NCI-H187 treated with DMSO at 0.1 percent for 48 hours (cell line): ENCODE results near the gene NLRP10.
"Not testable (repeated sequence)": the region's sequence is repeated elsewhere in the genome, so short reads cannot be mapped to it uniquely, and the experiment has no call there.

Experiments used
- DNase-seq: peaks from one replicate; lab custom pipeline; 2025; lab: John Stamatoyannopoulos, UW

NLRP10 gene, protein sequence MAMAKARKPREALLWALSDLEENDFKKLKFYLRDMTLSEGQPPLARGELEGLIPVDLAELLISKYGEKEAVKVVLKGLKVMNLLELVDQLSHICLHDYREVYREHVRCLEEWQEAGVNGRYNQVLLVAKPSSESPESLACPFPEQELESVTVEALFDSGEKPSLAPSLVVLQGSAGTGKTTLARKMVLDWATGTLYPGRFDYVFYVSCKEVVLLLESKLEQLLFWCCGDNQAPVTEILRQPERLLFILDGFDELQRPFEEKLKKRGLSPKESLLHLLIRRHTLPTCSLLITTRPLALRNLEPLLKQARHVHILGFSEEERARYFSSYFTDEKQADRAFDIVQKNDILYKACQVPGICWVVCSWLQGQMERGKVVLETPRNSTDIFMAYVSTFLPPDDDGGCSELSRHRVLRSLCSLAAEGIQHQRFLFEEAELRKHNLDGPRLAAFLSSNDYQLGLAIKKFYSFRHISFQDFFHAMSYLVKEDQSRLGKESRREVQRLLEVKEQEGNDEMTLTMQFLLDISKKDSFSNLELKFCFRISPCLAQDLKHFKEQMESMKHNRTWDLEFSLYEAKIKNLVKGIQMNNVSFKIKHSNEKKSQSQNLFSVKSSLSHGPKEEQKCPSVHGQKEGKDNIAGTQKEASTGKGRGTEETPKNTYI

DNA sequence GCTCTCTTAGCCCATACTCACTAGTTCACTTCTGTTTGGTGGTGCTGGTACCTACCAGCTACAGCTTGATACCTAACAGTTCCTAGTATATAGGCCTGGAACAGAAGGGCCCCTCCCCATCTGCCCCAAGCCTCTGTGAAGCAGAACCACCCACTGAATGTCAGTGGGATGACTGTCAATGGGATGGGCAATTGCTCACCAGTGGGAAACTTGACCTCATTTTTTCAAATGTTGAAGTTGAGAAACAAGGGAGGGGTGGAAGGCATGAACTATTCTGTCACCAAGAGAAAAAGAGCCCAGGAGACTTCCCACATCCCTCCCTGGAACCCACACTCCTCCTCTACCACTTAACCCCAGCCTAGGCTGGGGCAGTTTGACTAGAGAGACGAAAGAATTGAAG lies at the start of gene NLRP10:
TSS of gene NLRP10 (minus strand) at position 62 of the 400 bp plus-strand sequence. CDS start 1,952 bp downstream, outside the sequence.
- DNase-seq, result no peak

DNA sequence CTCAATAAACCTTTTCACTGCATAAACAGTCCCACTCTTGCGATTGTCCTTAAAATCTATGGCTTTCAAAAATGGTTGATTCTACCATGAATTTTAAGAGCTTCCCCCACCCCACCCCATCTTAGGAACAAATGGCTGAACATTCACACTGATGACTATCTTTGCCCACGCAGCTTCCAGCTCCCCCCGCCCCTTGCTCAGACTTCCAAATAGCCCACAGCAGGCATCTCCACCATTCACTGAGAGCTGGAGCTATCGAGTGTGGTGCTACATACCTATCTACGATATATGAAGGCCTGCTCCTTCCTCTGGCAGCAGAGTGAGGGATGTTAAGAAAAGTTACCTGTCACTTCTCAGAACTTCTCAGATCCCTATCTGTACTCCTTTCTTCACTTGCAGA lies 48.6 kb upstream of the NLRP10 start:
- no peak for DNase-seq

DNA sequence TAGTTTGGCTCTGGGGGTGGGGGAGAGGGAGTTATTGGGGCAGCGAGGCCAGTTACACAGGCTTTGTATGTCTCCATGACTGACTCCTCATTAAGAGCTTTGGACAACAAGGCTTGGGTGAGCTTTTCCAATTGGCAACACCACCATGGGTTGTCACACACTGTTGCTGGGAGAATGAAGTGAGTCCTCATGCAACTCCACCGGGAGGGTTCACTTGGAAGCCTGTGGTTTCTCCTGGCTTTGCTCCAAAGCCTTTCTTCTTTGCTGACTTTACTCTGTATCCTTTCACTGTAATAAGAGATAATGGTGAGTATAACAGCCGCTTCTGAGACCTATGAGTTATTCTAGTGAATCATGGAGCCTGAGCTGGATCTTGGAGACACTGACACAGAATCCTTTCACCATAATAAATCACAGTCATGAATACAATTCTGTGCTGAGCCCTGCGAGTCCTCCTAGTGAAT lies 46.8 kb upstream of the NLRP10 start:
- no peak for DNase-seq

DNA sequence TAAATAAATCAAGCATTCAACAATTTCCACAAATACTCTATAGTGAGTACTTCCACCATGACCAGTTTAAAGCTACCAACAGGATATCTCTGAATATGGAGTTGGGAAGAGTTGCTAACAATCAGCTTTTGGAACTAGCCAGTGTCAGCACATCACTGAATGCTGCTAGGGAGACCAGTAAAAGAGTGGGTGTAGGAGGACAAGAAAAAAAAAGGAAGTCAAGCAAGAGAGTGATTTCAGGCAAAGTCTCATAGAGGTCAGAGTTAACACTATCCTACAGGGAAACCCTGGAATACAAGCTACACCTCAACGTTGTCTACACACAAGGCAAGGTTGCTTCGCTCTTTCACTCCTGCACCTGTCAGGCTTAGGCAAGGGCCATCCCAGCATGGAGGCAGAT lies 46.1 kb upstream of the NLRP10 start:
- DNase-seq, result no peak

DNA sequence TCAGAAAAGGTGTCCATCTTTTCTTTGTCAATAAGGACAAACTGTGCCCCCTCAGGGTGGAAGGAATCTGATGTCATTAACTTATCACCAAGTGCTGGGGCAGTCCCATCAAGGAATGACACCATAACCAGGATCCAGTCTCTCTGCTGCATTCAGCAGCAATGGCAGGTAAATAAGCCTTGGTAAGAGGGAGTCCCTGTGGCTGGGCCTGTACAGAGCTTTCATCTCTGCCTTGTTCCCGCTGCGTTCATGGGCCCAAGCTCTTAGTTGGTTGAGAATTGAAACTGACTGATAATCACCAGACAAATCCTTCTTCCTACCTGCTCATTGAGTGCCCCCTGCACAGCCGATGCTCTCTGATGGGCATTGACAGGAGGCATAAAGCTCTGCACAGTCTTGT lies 44.6 kb upstream of the NLRP10 start:
- no peak for DNase-seq

DNA sequence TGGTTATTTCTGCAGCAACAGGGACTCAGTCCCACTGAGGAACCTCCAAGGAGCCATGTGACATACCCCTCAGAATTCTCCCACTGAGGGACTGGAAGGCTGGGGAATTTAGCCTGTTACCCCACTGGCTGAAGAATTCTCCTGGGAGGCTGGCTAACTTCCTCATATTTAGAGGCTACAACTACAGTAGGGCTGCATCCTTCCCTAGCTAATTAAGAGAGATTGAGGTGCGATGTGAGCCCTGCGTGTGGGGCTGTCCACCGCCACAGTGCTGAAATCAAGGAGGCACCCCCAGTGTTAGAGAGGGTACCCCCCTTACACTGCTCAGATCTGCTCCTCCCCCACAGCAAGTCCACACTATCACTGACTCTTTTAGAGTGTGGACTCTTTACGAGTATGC lies 43.0 kb upstream of the NLRP10 start:
- no peak for DNase-seq

DNA sequence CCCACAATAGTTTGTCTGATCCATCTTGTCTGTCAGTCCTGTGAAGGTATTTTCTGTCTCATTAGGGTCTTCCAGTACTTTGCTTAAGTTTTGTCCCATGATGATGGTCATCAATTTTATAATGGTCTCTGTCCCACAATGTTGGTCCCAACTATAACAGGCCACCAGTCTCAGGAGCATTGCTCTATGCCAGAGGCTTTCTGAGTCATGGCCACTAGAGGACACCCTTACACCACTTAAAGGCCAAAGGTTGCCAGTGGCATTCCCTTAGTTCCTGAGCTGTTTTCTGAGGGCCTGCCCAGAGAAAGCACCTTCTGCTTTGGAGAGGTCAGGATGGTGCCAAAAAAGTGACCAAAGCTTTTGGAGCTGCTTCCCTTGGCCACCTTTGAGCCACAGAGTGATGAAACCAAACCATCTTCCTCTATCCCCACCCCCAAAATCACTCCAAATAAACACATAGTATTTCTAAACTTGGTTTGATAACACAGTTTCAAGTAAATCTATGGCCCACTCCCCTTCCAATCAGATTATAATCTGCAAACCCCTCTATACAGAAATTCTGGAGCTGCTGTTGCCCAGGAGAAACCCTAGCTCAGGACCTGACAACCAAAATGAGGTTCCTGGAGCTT lies 41.2 kb upstream of the NLRP10 start:
- DNase-seq, result peak; percentile 26

DNA sequence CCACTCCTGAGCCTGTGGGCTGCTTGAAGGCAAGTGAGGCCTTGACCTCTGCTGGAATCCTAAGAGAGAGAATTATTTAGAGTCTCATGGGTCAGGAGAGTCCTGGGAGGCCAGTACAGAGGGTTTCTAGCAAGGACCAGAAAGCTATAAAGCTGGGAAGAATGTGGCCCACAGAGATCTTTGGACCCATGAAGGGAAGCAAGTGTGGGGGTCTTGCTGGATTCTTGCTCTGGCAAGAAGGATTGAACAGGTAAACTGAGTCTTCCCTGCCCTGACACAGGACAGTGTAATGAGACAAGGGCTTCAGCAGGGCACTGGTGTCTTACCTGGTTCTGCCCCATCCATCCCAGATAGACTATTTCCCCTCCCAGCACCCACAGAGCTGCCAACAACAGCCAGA lies 40.3 kb upstream of the NLRP10 start:
- DNase-seq, result no peak

DNA sequence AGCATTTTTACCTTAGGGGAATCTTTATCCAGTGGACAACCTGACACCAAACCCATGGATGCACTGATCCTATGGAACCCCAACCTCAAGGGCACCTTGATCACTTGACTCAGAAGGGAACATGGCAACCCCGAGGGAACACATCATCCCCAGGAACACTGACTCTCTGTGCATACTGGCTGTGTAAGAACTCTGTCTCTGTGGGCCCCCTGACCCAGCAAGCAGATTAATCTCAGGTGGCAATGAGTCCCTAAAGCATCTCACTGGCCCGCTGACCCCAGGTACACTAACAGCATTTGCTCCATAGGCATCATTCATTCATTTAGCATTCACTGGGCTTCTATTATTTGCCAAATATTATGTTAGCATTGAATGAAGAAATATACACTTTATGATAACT lies 38.8 kb upstream of the NLRP10 start:
- DNase-seq, result no peak

DNA sequence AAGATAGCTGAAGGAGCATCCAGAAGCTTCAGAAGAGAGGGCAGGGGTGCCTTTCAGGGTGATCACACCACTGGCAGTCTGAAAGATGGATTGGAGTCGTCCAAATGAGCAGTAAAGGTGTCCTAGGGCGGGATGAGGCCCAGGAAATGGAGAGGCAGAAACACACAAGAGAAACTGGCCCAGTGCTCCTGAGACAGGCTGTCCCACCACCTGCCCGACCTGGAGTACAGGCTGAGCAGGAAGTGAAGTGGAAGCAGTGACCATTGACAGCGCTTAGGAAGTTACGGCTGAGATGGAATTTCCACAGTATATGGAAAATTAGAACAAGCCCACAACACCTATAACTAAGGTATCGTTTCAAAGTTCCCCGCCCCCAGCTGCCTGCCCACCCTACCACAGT lies 37.9 kb upstream of the NLRP10 start:
- DNase-seq, result no peak

DNA sequence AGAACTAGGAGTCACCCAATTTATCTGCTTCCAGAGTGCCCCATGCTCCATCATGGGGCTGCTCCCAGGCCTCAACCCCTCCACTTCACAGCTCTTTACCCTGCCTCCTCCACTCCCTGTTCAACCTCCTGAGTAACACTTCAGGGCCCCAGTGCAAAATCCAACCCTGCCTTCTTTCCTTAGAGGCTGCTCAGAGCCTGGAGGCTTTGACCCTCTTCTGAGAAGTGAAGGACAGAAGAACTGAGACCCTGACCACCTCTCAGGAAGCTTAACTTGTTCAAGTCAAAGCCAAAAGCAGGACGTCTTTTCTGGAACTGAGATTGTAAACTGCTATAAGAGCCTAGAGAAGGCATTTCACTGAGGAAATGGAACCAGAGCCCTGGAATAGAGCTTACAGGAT lies 37.4 kb upstream of the NLRP10 start:
- no peak for DNase-seq

DNA sequence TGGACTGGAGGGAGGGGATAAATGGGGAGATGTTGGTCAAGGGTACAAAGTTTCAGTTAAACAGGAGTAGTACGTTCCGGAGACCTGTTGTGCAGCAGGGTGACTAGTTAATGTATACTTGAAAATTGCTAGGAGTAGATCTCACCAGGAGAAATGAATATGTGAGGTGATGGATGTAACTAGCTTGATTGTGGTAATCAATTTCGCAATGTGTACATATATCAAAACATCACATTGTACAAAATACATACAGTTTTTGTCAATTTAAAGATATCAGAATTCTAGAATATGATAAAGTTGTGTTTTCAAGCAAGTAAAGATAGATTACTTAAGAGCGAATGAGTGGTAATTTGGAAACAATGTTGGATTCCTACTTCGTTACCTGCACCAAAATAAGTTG lies 35.1 kb upstream of the NLRP10 start:
- DNase-seq, result no peak

DNA sequence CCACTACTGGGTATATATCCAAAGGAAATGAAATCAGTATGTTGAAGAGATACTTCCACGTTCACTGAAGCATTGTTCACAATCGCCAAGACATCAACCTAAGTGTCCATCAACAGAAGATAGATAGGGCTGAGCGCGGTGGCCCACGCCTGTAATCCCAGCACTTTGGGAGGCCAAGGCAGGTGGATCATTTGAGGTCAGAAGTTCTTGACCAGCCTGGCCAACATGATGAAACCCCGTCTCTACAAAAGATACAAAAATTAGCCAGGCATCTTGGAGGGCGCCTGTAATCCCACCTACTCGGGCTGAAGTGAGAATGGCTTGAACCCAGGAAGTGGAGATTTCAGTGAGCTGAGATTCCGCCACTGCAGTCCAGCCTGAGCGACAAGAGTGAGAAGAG lies 34.5 kb upstream of the NLRP10 start:
- DNase-seq, result no peak

DNA sequence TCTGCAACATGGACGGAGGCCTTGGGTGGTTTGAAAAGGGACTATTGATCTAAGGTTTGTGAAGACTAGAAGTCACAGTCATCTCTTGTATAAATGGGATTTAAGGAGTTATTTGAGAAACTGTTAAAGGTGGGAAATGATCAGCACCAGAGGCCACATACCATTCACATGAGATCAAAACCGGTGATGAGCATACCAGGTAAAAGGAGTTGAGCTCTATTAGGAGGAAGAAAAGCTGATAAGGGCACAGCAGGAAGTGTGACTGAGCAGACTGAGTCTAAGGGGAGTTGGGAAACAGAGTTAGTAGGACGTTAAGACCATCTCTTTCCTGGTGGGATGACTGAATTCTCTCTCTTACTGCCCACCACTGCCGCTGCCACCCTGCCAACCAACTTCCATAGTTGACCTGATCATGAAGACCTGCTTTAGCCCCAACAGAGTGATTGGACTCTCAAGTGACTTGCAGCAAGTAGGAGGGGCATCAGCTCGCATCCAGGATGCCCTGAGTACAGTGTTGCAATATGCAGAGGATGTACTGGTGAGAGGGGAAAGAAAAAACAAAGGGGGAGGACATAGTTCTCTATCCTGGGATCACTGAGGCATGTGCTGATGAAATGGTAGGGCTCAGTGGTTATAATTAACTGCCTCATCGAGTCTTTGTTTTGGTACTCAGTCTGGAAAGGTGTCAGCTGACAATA lies 29.5 kb upstream of the NLRP10 start:
- DNase-seq, result no peak

DNA sequence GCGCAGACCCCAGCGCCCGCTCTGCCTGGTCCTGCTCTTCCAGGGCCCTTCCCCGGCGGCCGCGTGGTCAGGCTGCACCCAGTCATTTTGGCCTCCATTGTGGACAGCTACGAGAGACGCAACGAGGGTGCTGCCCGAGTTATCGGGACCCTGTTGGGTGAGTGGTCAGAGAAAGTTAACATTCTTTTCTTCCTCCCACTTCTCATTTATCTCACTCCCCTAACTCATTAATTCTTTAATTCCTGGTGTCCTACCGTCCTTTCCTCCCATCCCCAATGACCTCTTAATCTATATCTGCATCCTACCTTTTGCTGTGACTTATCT lies 22.3 kb upstream of the NLRP10 start:
- DNase-seq, result not testable (repeated sequence)

DNA sequence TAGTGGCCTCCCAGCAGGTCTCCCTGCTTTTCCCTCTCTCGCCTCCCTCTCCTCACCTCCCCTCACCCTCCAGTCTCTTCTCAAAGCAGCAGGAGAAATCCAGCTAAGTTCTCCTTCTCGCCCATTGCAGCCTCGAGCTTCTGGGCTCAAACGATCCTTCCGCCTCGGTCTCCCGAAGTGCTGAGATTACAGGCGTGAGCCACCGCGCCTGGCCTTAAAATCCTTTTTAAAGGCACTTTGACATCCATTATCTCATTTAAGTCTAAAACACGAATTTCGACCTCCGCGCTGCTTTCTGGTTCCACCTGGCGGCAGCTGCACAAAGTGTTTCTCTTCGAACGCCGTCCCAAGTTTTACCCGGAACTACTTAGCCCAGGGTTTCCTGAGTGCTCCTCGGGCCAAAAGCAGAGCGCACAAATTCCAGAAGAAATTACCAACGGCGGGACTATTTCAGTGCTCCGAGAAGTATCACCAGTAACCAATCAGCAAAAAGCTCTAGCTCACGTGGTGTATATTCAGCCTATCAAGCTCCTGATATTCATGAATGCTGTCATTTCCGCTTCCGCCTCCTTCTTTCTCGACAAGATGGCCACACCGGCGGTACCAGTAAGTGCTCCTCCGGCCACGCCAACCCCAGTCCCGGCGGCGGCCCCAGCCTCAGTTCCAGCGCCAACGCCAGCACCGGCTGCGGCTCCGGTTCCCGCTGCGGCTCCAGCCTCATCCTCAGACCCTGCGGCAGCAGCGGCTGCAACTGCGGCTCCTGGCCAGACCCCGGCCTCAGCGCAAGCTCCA lies 21.7 kb upstream of the NLRP10 start, which contains the start of gene EIF3F:
TSS of gene EIF3F (plus strand) at position 570 of the 792 bp plus-strand sequence. CDS start at position 586, 16 bp downstream.
- peak; percentile 98 for DNase-seq

DNA sequence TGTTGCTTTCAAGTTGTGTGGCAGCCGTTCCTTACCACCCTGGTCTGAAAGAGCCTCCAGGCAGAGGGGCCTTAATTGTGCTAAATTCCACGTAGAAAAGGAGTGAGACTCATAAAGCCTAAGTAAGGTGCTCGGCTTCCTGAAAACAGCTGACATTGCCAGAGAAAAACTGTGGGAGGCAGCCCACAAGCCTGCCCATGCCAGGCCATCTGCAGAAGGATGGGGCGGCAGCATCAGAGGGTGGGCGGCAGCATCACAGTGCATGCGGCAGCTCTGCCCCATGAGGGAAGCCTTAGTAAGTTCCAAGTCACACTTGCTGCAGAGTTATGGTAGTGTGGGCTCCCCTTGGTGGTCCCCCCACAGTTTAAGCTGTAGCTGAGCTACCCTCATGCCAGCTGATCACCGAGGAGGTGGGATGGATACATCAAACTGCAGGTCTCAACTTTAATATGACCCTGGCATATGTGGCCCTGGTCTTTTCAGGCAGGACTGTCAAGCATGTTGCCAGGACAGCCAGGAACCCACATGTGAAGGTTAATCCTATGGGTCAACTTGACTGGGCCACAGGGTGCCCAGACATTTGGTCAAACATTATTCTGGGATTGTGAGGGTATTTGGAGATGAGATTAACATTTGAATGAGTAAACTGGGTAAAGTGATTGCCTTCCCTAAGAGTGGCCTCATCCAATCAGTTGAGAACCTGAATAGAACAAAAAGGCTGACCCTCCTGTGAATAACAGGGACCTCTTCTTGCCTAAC lies 18.8 kb upstream of the NLRP10 start:
- DNase-seq, result no peak

DNA sequence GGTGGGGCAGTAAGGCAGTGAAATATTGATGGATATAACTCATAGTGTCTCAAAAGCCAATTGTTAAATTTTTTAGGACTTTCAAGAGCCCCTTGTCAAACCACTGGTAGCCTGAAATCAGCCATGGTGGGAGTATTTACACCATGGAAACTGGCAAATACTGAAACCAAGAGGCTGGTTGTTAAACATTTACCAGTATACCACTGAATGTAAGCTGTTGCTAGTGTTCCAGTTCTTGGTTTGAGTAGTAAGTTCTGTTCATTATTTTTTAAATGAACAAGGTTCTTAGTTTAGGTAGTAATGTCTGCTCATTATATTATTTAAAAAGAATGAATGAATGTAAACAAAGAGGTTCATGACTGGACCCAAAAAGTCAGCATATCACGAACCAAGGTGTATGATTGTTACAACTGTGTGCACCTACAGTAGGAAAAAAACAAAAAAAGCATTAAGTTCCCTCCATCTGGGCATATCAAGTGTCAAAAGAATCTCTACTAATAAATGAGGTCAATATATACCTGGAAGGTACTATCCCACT lies 17.4 kb upstream of the NLRP10 start:
- no peak for DNase-seq

DNA sequence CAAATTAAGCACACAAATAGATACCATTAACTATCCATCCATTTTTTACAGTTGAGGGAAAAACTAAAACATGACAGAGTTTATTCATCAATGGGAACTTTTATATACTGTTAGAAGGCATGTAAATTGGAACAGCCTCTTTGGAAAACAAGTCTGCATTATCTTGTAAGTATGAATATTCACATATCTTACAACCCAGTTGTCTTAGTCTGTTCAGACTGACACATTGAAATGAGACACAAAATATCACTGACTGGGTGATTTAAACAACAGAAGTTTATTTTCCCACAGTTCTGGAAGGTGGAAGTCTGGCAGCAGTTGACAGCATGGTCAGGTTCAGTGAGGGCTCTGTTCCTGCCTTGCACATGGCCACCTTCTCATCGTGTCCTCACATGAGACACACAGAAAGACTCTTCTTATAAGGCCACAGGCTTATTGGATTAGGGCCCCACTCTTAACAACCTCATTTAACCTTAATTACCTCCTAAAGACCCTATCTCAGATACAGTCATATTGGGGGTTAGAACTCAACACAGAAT lies 16.4 kb upstream of the NLRP10 start:
- DNase-seq, result no peak

DNA sequence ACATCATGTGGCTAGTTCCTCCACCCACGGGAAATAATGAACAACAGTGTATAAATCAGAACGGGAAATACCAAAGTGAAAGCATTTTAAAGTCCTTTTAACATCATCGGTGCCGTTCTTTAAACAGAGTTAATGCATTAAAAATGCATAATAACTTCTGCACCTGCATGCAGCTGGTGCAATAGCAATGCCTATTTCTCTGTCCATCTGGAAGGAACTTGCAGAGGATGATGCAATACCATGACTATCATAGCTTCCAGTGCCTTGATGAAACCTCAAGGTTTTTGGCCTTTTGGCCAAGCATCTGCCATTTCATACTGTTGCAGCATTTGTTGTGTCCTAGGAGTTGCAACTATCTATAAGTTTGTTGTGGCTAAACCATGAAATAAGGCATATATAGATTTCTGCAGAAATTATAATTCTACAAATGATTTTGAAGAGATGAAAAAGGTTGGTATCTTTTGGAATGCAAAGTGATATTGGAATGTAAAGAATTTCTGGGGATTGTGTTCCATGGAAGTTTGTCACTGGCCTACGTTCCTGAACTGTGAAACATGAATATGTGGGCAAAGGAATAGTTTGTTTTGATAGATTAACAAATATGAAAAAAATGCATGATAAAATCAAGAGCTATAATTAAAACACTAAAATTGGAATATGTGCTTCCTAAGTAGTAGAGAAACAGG lies 12.1 kb upstream of the NLRP10 start:
- DNase-seq, result no peak
